ENCODE data around the gene ELL2.
"Not testable (repeated sequence)": the region's sequence is repeated elsewhere in the genome, so short reads cannot be mapped to it uniquely, and the experiment has no call there.

ELL2 gene

DNA sequence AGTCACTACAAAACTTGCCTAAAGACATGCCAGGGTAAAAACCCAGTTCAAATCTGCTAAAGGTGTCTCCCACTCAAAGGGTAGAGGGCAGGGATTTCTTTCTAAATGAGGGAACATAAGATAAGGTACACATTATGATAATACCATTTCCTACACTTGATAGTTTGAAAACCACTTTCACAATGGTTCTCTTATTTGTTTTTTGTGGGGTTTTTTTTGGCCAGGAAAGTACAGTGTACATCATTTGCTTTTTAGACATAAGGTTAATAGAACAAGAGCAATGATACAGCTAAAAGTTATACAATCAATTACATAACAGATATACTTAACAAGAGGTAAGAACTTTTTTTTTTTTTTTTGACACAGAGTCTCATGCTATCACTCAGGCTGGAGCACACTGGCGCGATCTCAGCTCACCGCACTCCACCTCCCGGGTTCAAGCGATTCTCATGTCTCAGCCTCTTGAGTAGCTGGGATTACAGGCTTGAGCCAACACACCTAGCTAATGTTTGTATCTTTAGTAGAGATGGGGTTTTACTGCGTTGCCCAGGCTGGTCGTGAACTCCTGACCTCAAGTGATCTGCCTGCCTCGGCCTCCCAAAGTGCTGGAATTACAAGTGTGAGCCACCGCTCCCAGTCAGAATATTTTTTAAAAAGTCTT, 90.4 kb downstream of the ELL2 start:
- ATAC-seq, result no peak
- no peak for TF ChIP-seq ZNF70 (CRISPR knock-in tag; IDR thresholded peaks at IDR 0.05)
- no peak for TF ChIP-seq RARB (CRISPR knock-in tag; IDR thresholded peaks at IDR 0.05)
- no peak for TF ChIP-seq PPARA (CRISPR knock-in tag; IDR thresholded peaks at IDR 0.05; ENCODE audit: borderline replicate concordance)
- TF ChIP-seq BACH2 (CRISPR knock-in tag; IDR thresholded peaks at IDR 0.05; ENCODE audit: borderline replicate concordance), result no peak
- no peak for TF ChIP-seq ZC3H10 (CRISPR knock-in tag; IDR thresholded peaks at IDR 0.05)
- no peak for TF ChIP-seq TOX (CRISPR knock-in tag; IDR thresholded peaks at IDR 0.05; ENCODE audit: borderline replicate concordance)
- no peak for TF ChIP-seq ZNF565 (CRISPR knock-in tag; conservative IDR thresholded peaks at IDR 0.05; ENCODE audit: low read depth)
- TF ChIP-seq, protein P1, sequence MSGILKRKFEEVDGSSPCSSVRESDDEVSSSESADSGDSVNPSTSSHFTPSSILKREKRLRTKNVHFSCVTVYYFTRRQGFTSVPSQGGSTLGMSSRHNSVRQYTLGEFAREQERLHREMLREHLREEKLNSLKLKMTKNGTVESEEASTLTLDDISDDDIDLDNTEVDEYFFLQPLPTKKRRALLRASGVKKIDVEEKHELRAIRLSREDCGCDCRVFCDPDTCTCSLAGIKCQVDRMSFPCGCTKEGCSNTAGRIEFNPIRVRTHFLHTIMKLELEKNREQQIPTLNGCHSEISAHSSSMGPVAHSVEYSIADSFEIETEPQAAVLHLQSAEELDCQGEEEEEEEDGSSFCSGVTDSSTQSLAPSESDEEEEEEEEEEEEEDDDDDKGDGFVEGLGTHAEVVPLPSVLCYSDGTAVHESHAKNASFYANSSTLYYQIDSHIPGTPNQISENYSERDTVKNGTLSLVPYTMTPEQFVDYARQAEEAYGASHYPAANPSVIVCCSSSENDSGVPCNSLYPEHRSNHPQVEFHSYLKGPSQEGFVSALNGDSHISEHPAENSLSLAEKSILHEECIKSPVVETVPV (CRISPR knock-in tag; IDR thresholded peaks at IDR 0.05), result no peak
- no peak for TF ChIP-seq ZNF8 (CRISPR knock-in tag; IDR thresholded peaks at IDR 0.05)
- no peak for TF ChIP-seq ISL1 (CRISPR knock-in tag; IDR thresholded peaks at IDR 0.05)
- no peak for TF ChIP-seq OSR1 (CRISPR knock-in tag; IDR thresholded peaks at IDR 0.05)
- TF ChIP-seq ARNTL (CRISPR knock-in tag; IDR thresholded peaks at IDR 0.05; ENCODE audit: borderline replicate concordance, low read depth), result no peak
- no peak for TF ChIP-seq TSHZ2 (CRISPR knock-in tag; IDR thresholded peaks at IDR 0.05)
- TF ChIP-seq ZFP30 (CRISPR knock-in tag; IDR thresholded peaks at IDR 0.05), result no peak
- TF ChIP-seq ZFP3 (CRISPR knock-in tag; IDR thresholded peaks at IDR 0.05), result no peak
- no peak for TF ChIP-seq CSDC2 (CRISPR knock-in tag; IDR thresholded peaks at IDR 0.05)
- no peak for TF ChIP-seq POU6F1 (CRISPR knock-in tag; IDR thresholded peaks at IDR 0.05; ENCODE audit: borderline replicate concordance, low read depth)
- no peak for TF ChIP-seq SNAI2 (CRISPR knock-in tag; IDR thresholded peaks at IDR 0.05)
- no peak for TF ChIP-seq ESRRG (CRISPR knock-in tag; IDR thresholded peaks at IDR 0.05)
- no peak for TF ChIP-seq TCF4 (CRISPR knock-in tag; IDR thresholded peaks at IDR 0.05; ENCODE audit: borderline replicate concordance)

DNA sequence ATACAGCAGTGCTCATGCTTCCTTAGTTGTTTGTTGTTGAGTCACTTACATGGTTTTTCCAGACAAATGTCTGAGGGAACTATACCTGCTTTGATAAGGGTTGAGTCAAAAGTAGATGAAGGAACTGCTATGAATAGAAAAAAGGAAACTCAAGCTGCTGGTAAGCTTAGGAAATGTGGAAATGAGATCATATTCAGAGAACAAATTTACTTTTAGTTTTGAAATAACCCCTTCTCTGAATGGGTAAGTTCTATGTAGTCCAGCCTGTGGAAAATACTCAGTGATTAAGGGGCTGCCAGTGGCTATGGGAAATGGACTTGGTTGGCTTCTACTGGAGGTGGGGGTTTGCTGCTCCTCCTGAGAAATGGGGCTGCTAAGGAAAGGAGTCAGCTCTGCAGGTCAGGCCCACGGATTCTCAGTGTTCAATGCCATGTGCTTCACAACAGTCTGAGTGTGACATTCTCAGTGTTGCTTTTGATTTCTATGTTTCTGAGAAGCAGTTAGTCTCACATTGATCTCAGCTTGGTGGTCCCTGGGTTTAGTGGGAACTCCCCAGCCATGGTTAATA, 91.5 kb downstream of the ELL2 start:
- TF ChIP-seq GLIS3 (CRISPR knock-in tag; IDR thresholded peaks at IDR 0.05) (no peak), ZFP30 (CRISPR knock-in tag; IDR thresholded peaks at IDR 0.05) (no peak), BACH2 (CRISPR knock-in tag; IDR thresholded peaks at IDR 0.05; ENCODE audit: borderline replicate concordance) (no peak), CSDC2 (CRISPR knock-in tag; IDR thresholded peaks at IDR 0.05) (no peak), RARB (CRISPR knock-in tag; IDR thresholded peaks at IDR 0.05) (no peak), ZNF565 (CRISPR knock-in tag; conservative IDR thresholded peaks at IDR 0.05; ENCODE audit: low read depth) (no peak)
- peak; percentile 42 for ATAC-seq

DNA sequence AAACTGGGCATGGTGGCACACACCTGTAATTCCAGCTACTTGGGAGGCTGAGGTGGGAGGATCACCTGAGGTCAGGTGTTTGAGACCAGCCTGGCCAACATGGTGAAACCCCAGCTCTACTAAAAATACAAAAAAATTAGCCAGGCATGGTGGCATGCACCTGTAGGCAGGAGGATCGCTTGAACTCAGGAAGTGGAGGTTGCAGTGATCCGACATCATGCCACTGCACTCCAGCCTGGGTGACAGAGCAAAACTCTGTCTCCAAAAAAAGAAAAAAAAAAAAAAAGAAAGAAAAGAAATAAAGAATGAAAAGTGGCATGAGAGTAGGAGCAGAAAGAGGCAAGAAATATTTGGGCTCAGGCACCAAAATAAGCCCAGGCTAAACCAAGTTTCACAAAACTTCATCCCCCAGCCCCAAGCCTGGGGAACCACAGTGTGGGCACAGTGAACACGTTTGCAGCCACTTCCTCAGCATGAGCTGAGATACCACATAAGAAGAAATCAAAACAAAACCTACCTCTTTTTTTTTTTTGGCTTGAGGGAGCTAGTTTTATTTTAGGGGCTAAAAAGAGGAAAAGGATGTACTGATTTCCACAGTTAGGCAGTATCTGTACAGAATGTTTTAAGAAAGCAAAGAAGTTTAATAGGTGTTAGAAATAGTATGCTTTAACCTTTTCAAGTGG, 92.3 kb downstream of the ELL2 start:
- not testable (repeated sequence) for ATAC-seq

DNA sequence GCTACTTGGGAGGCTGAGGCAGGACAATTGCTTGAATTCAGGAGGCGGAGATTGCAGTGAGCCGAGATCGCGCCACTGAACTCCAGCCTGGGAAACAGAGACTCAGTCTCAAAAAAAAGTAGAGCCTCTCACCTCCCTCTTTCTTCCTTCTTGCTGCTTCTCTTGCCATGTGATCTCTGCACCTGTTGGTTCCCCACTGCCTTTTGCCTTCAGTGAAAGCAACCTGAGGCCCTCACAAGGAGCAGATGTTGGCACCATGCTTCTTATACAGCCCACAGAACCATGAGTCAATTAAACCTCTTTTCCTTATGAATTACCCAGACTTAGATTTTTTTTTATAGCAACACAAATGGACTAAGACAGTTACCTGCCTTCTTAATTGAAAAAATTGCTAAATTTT, 93.5 kb downstream of the ELL2 start:
- no peak for ATAC-seq
- TF ChIP-seq PPARA (CRISPR knock-in tag; IDR thresholded peaks at IDR 0.05; ENCODE audit: borderline replicate concordance) (no peak), ISL1 (CRISPR knock-in tag; IDR thresholded peaks at IDR 0.05) (no peak), ZC3H10 (CRISPR knock-in tag; IDR thresholded peaks at IDR 0.05) (no peak), ESRRG (CRISPR knock-in tag; IDR thresholded peaks at IDR 0.05) (no peak), ZNF565 (CRISPR knock-in tag; conservative IDR thresholded peaks at IDR 0.05; ENCODE audit: low read depth) (no peak), ZNF70 (CRISPR knock-in tag; IDR thresholded peaks at IDR 0.05) (no peak), ZFP30 (CRISPR knock-in tag; IDR thresholded peaks at IDR 0.05) (no peak)
